B cell (primary cell): ENCODE results near the gene PSME3.

ENCODE experiments used
- CTCF ChIP-seq: fragments of 200-600 bp; IDR thresholded peaks from one replicate; pipeline ENCODE4 v1.8.0; 2022; ENCODE audit warnings: antibody characterized with exemption, mild to moderate bottlenecking
- EZH2 ChIP-seq: IDR thresholded peaks from 2 replicates; pipeline ENCODE4 v1.6.1; 2012; ENCODE audit warnings: borderline replicate concordance, low read depth, mild to moderate bottlenecking, moderate library complexity, low read length; ENCODE audit not compliant: insufficient read depth, poor library complexity, severe bottlenecking

- TF ChIP-seq CTCF (no peak), EZH2 (no peak)
These were observed 48.2 kb upstream of the PSME3 start for GRCh38 chr17:42784811-42785592.
